IMR-90 (cell line): Measurements from ENCODE around the gene KCNT1. TPM values are rescaled to one million over a fixed set of nuclear protein-coding genes. Genes with fewer than 3 reads are reported as not detected.

Experiments
- ATAC-seq: fragments of 200-7000 bp; cut with Tn5 transposase; 2 replicates; pipeline ENCODE4 v1.9.1; 2020; ENCODE audit warnings: low read depth, mild to moderate bottlenecking, moderate library complexity
- BruUV-seq: library from RNA; stranded (reverse); fragments of 400-500 nt; replicated peaks from 2 replicates; lab custom pipeline; 2021; lab: Mats Ljungman, UMichigan
- CTCF ChIA-PET: fragments of 300-600 bp; formaldehyde crosslinking; extraction: SDS; loops from one replicate; lab custom pipeline; 2021; ENCODE audit warnings: antibody characterized with exemption; lab: Yijun Ruan, JAX
- POLR2A ChIA-PET: fragments of 300-600 bp; sonication (Branson Sonifier 250); formaldehyde crosslinking; loops from one replicate; lab custom pipeline; 2022; ENCODE audit warnings: antibody characterized with exemption; ENCODE audit not compliant: unreplicated experiment; lab: Charles Lee
- DNase-seq: peaks from one replicate; pipeline ENCODE4 v3.0.0; 2013
- H2AFZ ChIP-seq: replicated peaks from 2 replicates; pipeline ENCODE3; 2013; ENCODE audit warnings: low read length, mild to moderate bottlenecking; ENCODE audit not compliant: poor library complexity
- H2AK5ac ChIP-seq: 2 replicates; pipeline ENCODE4 v1.6.1; 2013; ENCODE audit warnings: low read depth, low read length, inconsistent platforms
- H2AK9ac ChIP-seq: replicated peaks from 2 replicates; pipeline ENCODE3; 2013; ENCODE audit warnings: mild to moderate bottlenecking, low read depth, low read length, moderate library complexity; ENCODE audit not compliant: poor library complexity
- H2BK120ac ChIP-seq: 2 replicates; pipeline ENCODE4 v1.6.1; 2013; ENCODE audit warnings: low read depth, low read length, inconsistent platforms
- H2BK15ac ChIP-seq: 3 replicates; pipeline ENCODE4 v1.6.1; 2013; ENCODE audit warnings: low read depth, low read length, inconsistent platforms
- H2BK20ac ChIP-seq: 2 replicates; pipeline ENCODE4 v1.6.1; 2013; ENCODE audit warnings: low read depth, mild to moderate bottlenecking, inconsistent platforms, low read length, moderate library complexity
- H2BK5ac ChIP-seq: 2 replicates; pipeline ENCODE4 v1.6.1; 2013; ENCODE audit warnings: mild to moderate bottlenecking, low read depth, low read length, inconsistent platforms; ENCODE audit not compliant: poor library complexity, severe bottlenecking
- H3K14ac ChIP-seq: replicated peaks from 2 replicates; pipeline ENCODE4 v1.6.1; 2013; ENCODE audit warnings: low read depth, low read length, inconsistent platforms
- H3K18ac ChIP-seq: 2 replicates; pipeline ENCODE4 v1.6.1; 2013; ENCODE audit warnings: low read depth, low read length, control low read depth
- H3K23ac ChIP-seq: 2 replicates; pipeline ENCODE4 v1.6.1; 2013; ENCODE audit warnings: low read depth, low read length, inconsistent platforms
- H3K27ac ChIP-seq: 2 replicates; pipeline ENCODE4 v1.5.1; 2013; ENCODE audit warnings: mild to moderate bottlenecking, control low read depth, low read length; ENCODE audit not compliant: insufficient read depth
- H3K27me3 ChIP-seq: 2 replicates; pipeline ENCODE4 v1.6.1; 2013; ENCODE audit warnings: low read length; ENCODE audit not compliant: control insufficient read depth, insufficient read depth
- H3K36me3 ChIP-seq: 2 replicates; pipeline ENCODE4 v1.6.1; 2013; ENCODE audit warnings: low read length, mixed read lengths; ENCODE audit not compliant: control insufficient read depth, insufficient read depth
- H3K4ac ChIP-seq: 2 replicates; pipeline ENCODE4 v1.6.1; 2013; ENCODE audit warnings: low read depth, low read length, inconsistent platforms
- H3K4me1 ChIP-seq: 2 replicates; pipeline ENCODE4 v1.6.1; 2013; ENCODE audit warnings: low read length, mixed read lengths; ENCODE audit not compliant: control insufficient read depth, insufficient read depth
- H3K4me2 ChIP-seq: 2 replicates; pipeline ENCODE4 v1.6.1; 2013; ENCODE audit warnings: low read depth, mild to moderate bottlenecking, control low read depth, low read length, moderate library complexity
- H3K4me3 ChIP-seq: 2 replicates; pipeline ENCODE4 v1.5.1; 2013; ENCODE audit warnings: low read depth, mild to moderate bottlenecking, control low read depth, low read length, moderate library complexity; ENCODE audit not compliant: insufficient read depth
- H3K56ac ChIP-seq: 2 replicates; pipeline ENCODE4 v1.6.1; 2013; ENCODE audit warnings: low read length, inconsistent platforms; ENCODE audit not compliant: insufficient read depth; ENCODE audit errors: extremely low read depth
- H3K79me1 ChIP-seq, 2 experiments: 2 replicates each; pipeline ENCODE4 v1.6.1; 2013; ENCODE audit warnings: low read length in 2 of 2, inconsistent platforms in 1 of 2, low read depth in 1 of 2
- H3K9ac ChIP-seq: 2 replicates; pipeline ENCODE4 v1.6.1; 2013; ENCODE audit warnings: low read depth, low read length, control low read depth
- H3K9me1 ChIP-seq: 2 replicates; pipeline ENCODE4 v1.6.1; 2013; ENCODE audit warnings: low read length, inconsistent platforms; ENCODE audit not compliant: insufficient read depth
- H3K9me3 ChIP-seq: 2 replicates; pipeline ENCODE4 v1.6.1; 2013; ENCODE audit warnings: low read length; ENCODE audit not compliant: control insufficient read depth, insufficient read depth
- H4K20me1 ChIP-seq: 2 replicates; pipeline ENCODE4 v1.6.1; 2013; ENCODE audit warnings: low read length, inconsistent platforms; ENCODE audit not compliant: insufficient read depth
- H4K5ac ChIP-seq: 2 replicates; pipeline ENCODE4 v1.6.1; 2013; ENCODE audit warnings: mild to moderate bottlenecking, low read depth, low read length, control low read depth
- H4K8ac ChIP-seq, 2 experiments: 2 replicates each; pipeline ENCODE4 v1.6.1; 2013; ENCODE audit warnings: low read depth in 2 of 2, low read length in 2 of 2, control low read depth in 1 of 2, inconsistent platforms in 1 of 2
- H4K91ac ChIP-seq: 2 replicates; pipeline ENCODE4 v1.6.1; 2013; ENCODE audit warnings: low read depth, low read length, inconsistent platforms; ENCODE audit not compliant: insufficient read depth
- POLR2A ChIP-seq: IDR thresholded peaks from 2 replicates; pipeline ENCODE4 v1.6.1; 2012; ENCODE audit warnings: mild to moderate bottlenecking, low read depth, low read length
- RCOR1 ChIP-seq: IDR thresholded peaks from 2 replicates; pipeline ENCODE4 v1.6.1; 2012; ENCODE audit warnings: mild to moderate bottlenecking, low read length, improper control_type of control experiment; ENCODE audit not compliant: insufficient replicate concordance
- WGBS, 2 experiments: methylation state at CpG; one replicate each; pipeline versions ENCODE4 v1.1.5 to v1.1.7; 2013; ENCODE audit warnings: missing lambda C conversion rate in 2 of 2; ENCODE audit not compliant: insufficient read length in 1 of 2; ENCODE audit errors: extremely low coverage in 2 of 2; 5-methylcytosine and 5-hydroxymethylcytosine counted together
- dilution Hi-C: fragments of 300-500 bp; cut with HindIII; formaldehyde crosslinking; loops from one replicate; pipeline ENCODE4 v1.14.3; 2018; ENCODE audit warnings: low sequenced_read_pairs; ENCODE audit not compliant: unreplicated experiment
- in situ Hi-C: fragments of 300-500 bp; cut with MboI; formaldehyde crosslinking; loops from 3 replicates; pipeline ENCODE4 v1.14.3; 2019; ENCODE audit warnings: low sequenced_read_pairs, inconsistent platforms, mixed read lengths
- intact Hi-C: fragments of 100-400 bp; cut with micrococcal nuclease; formaldehyde crosslinking; loops from 2 replicates; pipeline ENCODE4 v1.10.0; 2022
- polyA plus RNA-seq, 3 experiments: library from polyadenylated mRNA; depleted of rRNA; stranded (reverse); fragments of >200 nt; gene quantifications; 2 replicates each; pipeline ENCODE4 v1.2.3, GENCODE V29; 2012; ENCODE audit warnings: low replicate concordance in 1 of 3
- total RNA-seq: library from RNA; depleted of rRNA; stranded (reverse); fragments of >200 nt; gene quantifications from 2 replicates; pipeline ENCODE4 v1.2.3, GENCODE V29; 2012

The KCNT1 gene
- total and polyA plus RNA-seq, 2 of the 4 experiments (the other 2 are of a cell fraction), result not detected

- no TSS peak for BruUV-seq
These were observed 117.9 kb downstream of the KCNT1 start for GRCh38 chr9:135819905-135820304.

More at GRCh38 chr9:135819905-135820304, 117.9 kb downstream of the KCNT1 start:
- 100% methylated on average over 7 of the region's 13 CpGs; no CpG with 5 or more reads in 1 of the 2 experiments for WGBS, 2 experiments
- no peak overlapping the region for H3K4me2 ChIP-seq
- no peak overlapping the region for H2BK20ac ChIP-seq
- no peak overlapping the region for H4K8ac ChIP-seq
- H2BK120ac ChIP-seq, result no peak overlapping the region
- no peak overlapping the region for H3K18ac ChIP-seq
- no peak overlapping the region for H2AK5ac ChIP-seq
- H3K4me3 ChIP-seq, result no peak overlapping the region
- no peak overlapping the region for H4K5ac ChIP-seq
- peaks cover 3 to 6% of the 10 kb centered on the region in 2 experiments; a peak in 3 of 4 replicates for H3K79me1 ChIP-seq
- H3K27ac ChIP-seq, result no peak overlapping the region
- H3K23ac ChIP-seq, result no peak overlapping the region
- no peak for DNase-seq
- no peaks in the 10 kb centered on the region for H3K9me1 ChIP-seq
- no peak overlapping the region for H2AFZ ChIP-seq
- H4K91ac ChIP-seq, result no peak overlapping the region
- H2BK15ac ChIP-seq, result no peak overlapping the region
- no peak overlapping the region for H3K9ac ChIP-seq
- ChIA-PET CTCF (no interaction called here), POLR2A (no interaction called here)
- no peaks in the 10 kb centered on the region for H3K27me3 ChIP-seq
- in situ Hi-C loops (no loop called here), intact Hi-C loops (no loop called here), dilution Hi-C loops (no loop called here)
- H4K20me1 ChIP-seq, result no peaks in the 10 kb centered on the region
- H3K9me3 ChIP-seq, result no peaks in the 10 kb centered on the region
- no peak overlapping the region for H3K14ac ChIP-seq
- no peak overlapping the region for H3K4ac ChIP-seq
- H3K36me3 ChIP-seq, result peaks cover 69% of the 10 kb centered on the region
- H3K56ac ChIP-seq, result no peak overlapping the region
- no peak overlapping the region for H2BK5ac ChIP-seq
- no peak overlapping the region for H2AK9ac ChIP-seq
- TF ChIP-seq RCOR1 (no peak), POLR2A (no peak)
- no peak for ATAC-seq
- no peaks in the 10 kb centered on the region for H3K4me1 ChIP-seq
